RWPE2 (cell line): ENCODE results near the gene MED23.

Experiments
- ATAC-seq: fragments of 200-7000 bp; cut with Tn5 transposase; 3 replicates; pipeline ENCODE4 v1.9.1; 2021; ENCODE audit warnings: low read depth
- DNase-seq: peaks from one replicate; pipeline ENCODE4 v3.0.0-alpha.2; 2020; ENCODE audit warnings: low spot score
- H3K27ac ChIP-seq: fragments of 450-650 bp; 2 replicates; pipeline ENCODE4 v1.5.1; 2017; ENCODE audit warnings: mild to moderate bottlenecking; ENCODE audit not compliant: poor library complexity, severe bottlenecking
- H3K27me3 ChIP-seq: fragments of 250-450 bp; sonication (Bioruptor Pico); 2 replicates; pipeline ENCODE4 v1.5.1; 2021; ENCODE audit warnings: mild to moderate bottlenecking, moderate library complexity; ENCODE audit not compliant: insufficient read depth, poor library complexity, severe bottlenecking
- H3K36me3 ChIP-seq: fragments of 250-450 bp; sonication (Bioruptor Pico); 2 replicates; pipeline ENCODE4 v1.5.1; 2020; ENCODE audit warnings: low read depth, mild to moderate bottlenecking, moderate library complexity
- H3K4me1 ChIP-seq: fragments of 250-450 bp; sonication (Bioruptor Pico); 2 replicates; pipeline ENCODE4 v1.5.1; 2021; ENCODE audit warnings: mild to moderate bottlenecking, moderate library complexity; ENCODE audit not compliant: insufficient read depth, poor library complexity, severe bottlenecking
- H3K4me3 ChIP-seq: fragments of 250-450 bp; sonication (Bioruptor Pico); 2 replicates; pipeline ENCODE4 v1.5.1; 2021; ENCODE audit warnings: mild to moderate bottlenecking, moderate library complexity; ENCODE audit not compliant: severe bottlenecking
- H3K9me3 ChIP-seq: fragments of 250-450 bp; sonication (Bioruptor Pico); 2 replicates; pipeline ENCODE4 v1.5.1; 2021; ENCODE audit warnings: mild to moderate bottlenecking, moderate library complexity; ENCODE audit not compliant: severe bottlenecking
- CTCF ChIP-seq: fragments of 450-650 bp; IDR thresholded peaks from one replicate; pipeline ENCODE4 v1.5.1; 2017; ENCODE audit warnings: mild to moderate bottlenecking, moderate library complexity; ENCODE audit not compliant: poor library complexity, severe bottlenecking

MED23 gene

GRCh38 chr6:131627724-131628682 lies at the start of gene MED23:
Gene MED23 (minus strand): TSS chr6:131628242. CDS start chr6:131628049, 193 bp downstream.
- H3K36me3 ChIP-seq, result peaks cover 31% of the 10 kb centered on the region
- H3K4me1 ChIP-seq, result peaks cover 3% of the 10 kb centered on the region
- no peaks in the 10 kb centered on the region for H3K9me3 ChIP-seq
- no peaks in the 10 kb centered on the region for H3K27me3 ChIP-seq
- ATAC-seq (peak; percentile 96), DNase-seq (peak; percentile 92)
- peak within 1 kb of the TSS; percentile 69 for H3K4me3 ChIP-seq
- H3K27ac ChIP-seq, result peak within 1 kb of the TSS; percentile 59
- TF ChIP-seq CTCF, result peak; percentile 99

GRCh38 chr6:131673184-131673583 lies 45.1 kb upstream of the MED23 start:
- no peak overlapping the region for H3K27ac ChIP-seq
- H3K4me1 ChIP-seq, result no peaks in the 10 kb centered on the region
- H3K27me3 ChIP-seq, result no peaks in the 10 kb centered on the region
- no peak for TF ChIP-seq CTCF
- no peak for DNase-seq
- H3K36me3 ChIP-seq, result no peaks in the 10 kb centered on the region
- no peaks in the 10 kb centered on the region for H3K9me3 ChIP-seq
- no peak overlapping the region for H3K4me3 ChIP-seq
- no peak for ATAC-seq

GRCh38 chr6:131669891-131670290 lies 41.8 kb upstream of the MED23 start:
- Histone ChIP-seq H3K9me3 (peaks cover 2% of the 10 kb centered on the region), H3K36me3 (no peaks in the 10 kb centered on the region), H3K4me3 (no peak overlapping the region), H3K4me1 (no peaks in the 10 kb centered on the region), H3K27me3 (no peaks in the 10 kb centered on the region), H3K27ac (no peak overlapping the region)
- ATAC-seq (no peak), DNase-seq (no peak)
- no peak for TF ChIP-seq CTCF

GRCh38 chr6:131663578-131664165 lies 35.6 kb upstream of the MED23 start:
- ATAC-seq, result no peak
- no peak overlapping the region for H3K4me3 ChIP-seq
- no peak overlapping the region for H3K27ac ChIP-seq
- TF ChIP-seq CTCF, result no peak
- no peaks in the 10 kb centered on the region for H3K4me1 ChIP-seq
- peaks cover 2% of the 10 kb centered on the region for H3K9me3 ChIP-seq
- no peaks in the 10 kb centered on the region for H3K36me3 ChIP-seq
- DNase-seq, result no peak
- no peaks in the 10 kb centered on the region for H3K27me3 ChIP-seq

- H3K27ac ChIP-seq, result no peak overlapping the region
- TF ChIP-seq CTCF, result no peak
- no peaks in the 10 kb centered on the region for H3K4me1 ChIP-seq
- no peaks in the 10 kb centered on the region for H3K9me3 ChIP-seq
- H3K27me3 ChIP-seq, result no peaks in the 10 kb centered on the region
- no peak overlapping the region for H3K4me3 ChIP-seq
- DNase-seq, result no peak
- H3K36me3 ChIP-seq, result no peaks in the 10 kb centered on the region
- peak; percentile 61 for ATAC-seq
Observed at GRCh38 chr6:131660195-131660594, 32.2 kb upstream of the MED23 start.
